Neutrophil (primary cell): Measurements from ENCODE around the gene TRAF6.

Source experiments
- H3K27ac ChIP-seq: fragments of 200-600 bp; sonication (generic); 2 replicates; pipeline ENCODE4 v1.5.1; 2016; ENCODE audit warnings: mild to moderate bottlenecking, moderate library complexity
- H3K27me3 ChIP-seq: fragments of 200-600 bp; sonication (generic); 2 replicates; pipeline ENCODE4 v1.6.0; 2016; ENCODE audit warnings: mild to moderate bottlenecking
- H3K36me3 ChIP-seq: fragments of 200-600 bp; sonication (generic); 2 replicates; pipeline ENCODE4 v1.5.1; 2017
- H3K4me1 ChIP-seq, 2 experiments: fragments of 200-600 bp in 1 of 2; sonication (generic) in 1 of 2; 1 replicate in 1 of 2; 2 replicates in 1 of 2; pipeline versions ENCODE4 v1.5.1 to v1.6.1; 2013 to 2016; ENCODE audit warnings: low read depth in 1 of 2, low read length in 1 of 2, mild to moderate bottlenecking in 1 of 2, moderate library complexity in 1 of 2; ENCODE audit not compliant: control insufficient read depth in 1 of 2, insufficient read depth in 1 of 2
- H3K4me3 ChIP-seq, 2 experiments: fragments of 200-600 bp in 1 of 2; sonication (generic) in 1 of 2; 1 replicate in 1 of 2; 2 replicates in 1 of 2; pipeline ENCODE4 v1.5.1; 2013 to 2016; ENCODE audit warnings: low read depth in 1 of 2, low read length in 1 of 2, mild to moderate bottlenecking in 1 of 2, moderate library complexity in 1 of 2
- H3K9me3 ChIP-seq: fragments of 200-600 bp; sonication (generic); 2 replicates; pipeline ENCODE4 v1.5.1; 2016
- TF ChIP-seq, protein P1 (sequence below): fragments of 200-600 bp; sonication (generic); IDR thresholded peaks from 2 replicates; pipeline ENCODE4 v1.5.1; 2016; ENCODE audit warnings: antibody characterized with exemption

Gene TRAF6

DNA sequence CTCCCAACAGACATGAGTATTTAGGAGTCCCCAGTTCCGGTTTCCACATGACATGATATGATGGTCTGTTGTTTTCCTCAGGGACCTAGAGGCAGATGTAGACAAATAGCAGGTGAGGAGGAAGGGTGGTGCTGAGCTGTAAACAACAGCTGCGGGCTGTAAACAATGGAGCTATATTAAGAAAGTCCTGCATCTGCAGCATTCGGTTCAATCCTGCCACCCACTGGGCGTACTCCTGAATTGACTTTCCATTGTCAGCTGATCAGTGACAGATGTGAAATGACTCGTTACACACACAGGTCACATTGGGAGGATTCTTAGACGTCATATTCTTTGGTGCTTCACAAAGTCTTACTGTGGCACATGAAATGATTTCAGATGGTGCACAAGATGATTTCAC is 30.9 kb upstream of the TRAF6 start:
- Histone ChIP-seq H3K27me3 (peaks cover 4% of the 10 kb centered on the region), H3K27ac (no peak overlapping the region), H3K36me3 (no peaks in the 10 kb centered on the region)

DNA sequence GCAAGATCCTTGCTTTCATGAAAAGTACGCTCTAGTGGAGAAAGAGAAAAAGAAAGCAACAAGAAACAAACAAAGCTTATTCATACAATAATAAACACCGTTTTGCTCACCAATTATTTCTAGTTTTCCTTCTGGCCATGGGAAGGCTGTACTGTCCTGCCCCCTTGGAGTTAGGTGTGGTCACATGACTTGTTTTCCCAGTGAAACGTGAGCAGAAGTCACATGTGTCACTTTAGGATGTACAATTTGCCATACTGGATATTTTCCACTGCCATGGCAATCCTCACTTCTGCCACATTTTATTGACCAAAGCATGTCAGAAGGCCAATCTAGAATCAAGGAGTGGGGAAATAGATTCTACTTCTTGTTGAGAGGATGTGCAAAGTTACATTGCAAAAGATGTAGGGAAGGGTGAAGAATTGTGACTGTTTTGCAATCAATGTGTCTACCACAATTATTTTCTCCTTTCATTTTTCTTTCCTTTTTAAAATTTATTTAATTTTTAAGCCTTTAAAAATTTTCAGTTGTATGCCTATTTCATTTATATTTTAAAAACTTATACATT is 24.3 kb upstream of the TRAF6 start:
- TF ChIP-seq, protein P1, sequence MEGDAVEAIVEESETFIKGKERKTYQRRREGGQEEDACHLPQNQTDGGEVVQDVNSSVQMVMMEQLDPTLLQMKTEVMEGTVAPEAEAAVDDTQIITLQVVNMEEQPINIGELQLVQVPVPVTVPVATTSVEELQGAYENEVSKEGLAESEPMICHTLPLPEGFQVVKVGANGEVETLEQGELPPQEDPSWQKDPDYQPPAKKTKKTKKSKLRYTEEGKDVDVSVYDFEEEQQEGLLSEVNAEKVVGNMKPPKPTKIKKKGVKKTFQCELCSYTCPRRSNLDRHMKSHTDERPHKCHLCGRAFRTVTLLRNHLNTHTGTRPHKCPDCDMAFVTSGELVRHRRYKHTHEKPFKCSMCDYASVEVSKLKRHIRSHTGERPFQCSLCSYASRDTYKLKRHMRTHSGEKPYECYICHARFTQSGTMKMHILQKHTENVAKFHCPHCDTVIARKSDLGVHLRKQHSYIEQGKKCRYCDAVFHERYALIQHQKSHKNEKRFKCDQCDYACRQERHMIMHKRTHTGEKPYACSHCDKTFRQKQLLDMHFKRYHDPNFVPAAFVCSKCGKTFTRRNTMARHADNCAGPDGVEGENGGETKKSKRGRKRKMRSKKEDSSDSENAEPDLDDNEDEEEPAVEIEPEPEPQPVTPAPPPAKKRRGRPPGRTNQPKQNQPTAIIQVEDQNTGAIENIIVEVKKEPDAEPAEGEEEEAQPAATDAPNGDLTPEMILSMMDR = no peak
- no peaks in the 10 kb centered on the region for H3K9me3 ChIP-seq
- peaks cover 10 to 17% of the 10 kb centered on the region in 2 experiments for H3K4me1 ChIP-seq
- H3K27me3 ChIP-seq = no peaks in the 10 kb centered on the region
- no peak overlapping the region for H3K27ac ChIP-seq
- H3K36me3 ChIP-seq = no peaks in the 10 kb centered on the region
- no peak overlapping the region for H3K4me3 ChIP-seq

More for the DNA sequence above, 30.9 kb upstream of the TRAF6 start:
- TF ChIP-seq, protein P1 = no peak
- H3K4me1 ChIP-seq = no peaks in the 10 kb centered on the region
- H3K9me3 ChIP-seq = no peaks in the 10 kb centered on the region
- no peak overlapping the region for H3K4me3 ChIP-seq

DNA sequence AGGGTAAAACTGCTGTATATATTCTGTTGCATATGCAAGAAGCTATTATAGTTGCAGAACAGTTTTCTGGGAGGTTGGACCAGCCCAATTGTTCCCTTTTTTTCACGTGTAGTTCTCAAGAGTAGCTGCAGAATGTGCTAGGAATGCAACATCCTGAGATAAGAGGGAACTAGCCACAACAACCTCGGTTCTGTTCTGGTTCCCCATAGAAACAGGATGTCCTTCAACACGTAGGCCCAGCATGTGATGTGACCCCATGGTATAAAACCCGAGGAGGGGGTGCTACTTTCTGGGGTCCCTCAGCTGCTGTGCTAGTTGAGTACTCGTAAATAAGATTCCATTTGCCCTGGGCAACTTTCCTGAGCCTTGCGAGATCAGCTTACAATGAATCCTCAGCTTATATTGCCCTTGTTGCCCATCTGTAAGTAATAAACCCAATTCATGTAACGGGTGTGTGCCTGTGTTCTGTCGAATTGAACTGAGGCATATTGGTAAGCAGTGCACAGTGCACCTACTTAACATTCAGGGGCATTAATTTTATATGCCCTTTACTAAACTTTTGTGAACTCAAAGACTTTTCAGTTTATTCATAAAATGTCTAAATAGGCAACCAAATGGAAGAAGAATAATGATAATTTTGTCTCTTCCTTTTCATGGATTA is 23.0 kb upstream of the TRAF6 start:
- Histone ChIP-seq H3K4me1 (peaks cover 10 to 17% of the 10 kb centered on the region in 2 experiments), H3K4me3 (no peak overlapping the region), H3K36me3 (no peaks in the 10 kb centered on the region), H3K27ac (peak overlapping the region; percentile 32), H3K9me3 (no peaks in the 10 kb centered on the region), H3K27me3 (no peaks in the 10 kb centered on the region)
- TF ChIP-seq, protein P1 = no peak

DNA sequence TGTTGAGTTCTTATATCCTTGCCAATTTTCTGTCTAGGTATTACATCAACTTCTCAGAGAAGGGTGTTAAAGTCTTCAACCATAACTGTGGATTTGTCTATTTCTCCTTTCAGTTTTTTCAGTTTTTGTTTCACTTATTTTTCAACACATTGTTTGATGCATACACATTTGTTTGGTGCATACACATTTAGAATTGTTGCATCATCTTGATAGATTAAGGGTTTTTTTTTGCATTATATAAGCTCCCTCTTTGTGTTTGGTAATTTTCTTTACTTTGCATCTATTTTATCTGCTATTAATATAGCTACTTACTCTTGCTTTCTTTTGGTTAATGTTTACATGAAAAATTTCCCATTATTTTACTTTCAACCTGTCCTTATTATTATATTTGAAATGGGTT is 20.8 kb upstream of the TRAF6 start:
- no peaks in the 10 kb centered on the region for H3K36me3 ChIP-seq
- no peaks in the 10 kb centered on the region for H3K9me3 ChIP-seq
- H3K4me1 ChIP-seq = peaks cover 10 to 17% of the 10 kb centered on the region in 2 experiments
- no peak overlapping the region for H3K4me3 ChIP-seq
- TF ChIP-seq, protein P1 = no peak
- no peaks in the 10 kb centered on the region for H3K27me3 ChIP-seq
- H3K27ac ChIP-seq = no peak overlapping the region

DNA sequence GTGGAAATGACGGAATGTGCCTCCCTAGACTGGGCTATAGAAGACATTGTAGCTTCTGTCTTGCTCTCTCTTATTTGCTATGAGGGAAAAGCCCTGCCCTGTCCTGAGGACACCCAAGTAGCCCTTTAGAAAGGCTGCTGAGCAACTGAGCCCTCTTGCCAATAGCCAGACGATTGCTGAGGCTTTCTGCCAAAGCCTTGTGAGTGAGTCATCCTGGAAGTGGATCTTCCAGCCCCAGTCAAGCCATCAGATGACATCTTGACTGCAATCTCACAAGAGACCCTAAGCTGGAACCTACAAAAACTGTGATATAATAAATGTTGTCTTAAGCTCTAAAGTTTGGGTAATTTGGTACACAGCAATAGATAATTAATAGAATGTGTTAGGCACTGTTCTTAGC is 3.9 kb upstream of the TRAF6 start:
- H3K9me3 ChIP-seq = no peaks in the 10 kb centered on the region
- H3K4me1 ChIP-seq = peaks cover 13% of the 10 kb centered on the region in 2 experiments
- TF ChIP-seq, protein P1 = no peak
- H3K4me3 ChIP-seq = no peak overlapping the region
- no peak overlapping the region for H3K27ac ChIP-seq
- H3K36me3 ChIP-seq = no peaks in the 10 kb centered on the region
- H3K27me3 ChIP-seq = no peaks in the 10 kb centered on the region
